Hepatocyte (in vitro differentiated cells): ENCODE data around the gene DISC1.

Experiments used
- CTCF ChIP-seq: fragments of 200-600 bp; sonication (generic); IDR thresholded peaks from 2 replicates; pipeline ENCODE4 v1.5.1; 2016; ENCODE audit warnings: antibody characterized with exemption, mild to moderate bottlenecking; ENCODE audit not compliant: poor library complexity
- EZH2 ChIP-seq: fragments of 200-600 bp; sonication (generic); IDR thresholded peaks from 2 replicates; pipeline ENCODE4 v1.6.1; 2016; ENCODE audit warnings: antibody characterized with exemption, mild to moderate bottlenecking, borderline replicate concordance

GRCh38 chr1:231634323-231635013 is 7.9 kb downstream of the DISC1 start:
- TF ChIP-seq EZH2 (no peak), CTCF (no peak)
